Neural progenitor cell (in vitro differentiated cells): ENCODE measurements around the gene NR1H2. TPM values are rescaled to one million over a fixed set of nuclear protein-coding genes. Genes with fewer than 3 reads are reported as not detected.

ENCODE experiments used
- DNase-seq: peaks from one replicate; pipeline ENCODE4 v3.0.0-alpha.2; 2016; ENCODE audit warnings: low spot score
- H2AFZ ChIP-seq: fragments of 200-600 bp; sonication (generic); replicated peaks from 2 replicates; pipeline ENCODE4 v1.6.1; 2016; ENCODE audit warnings: antibody characterized with exemption
- H3F3A ChIP-seq: fragments of 200-600 bp; sonication (generic); 2 replicates; pipeline ENCODE4 v1.6.1; 2016; ENCODE audit warnings: antibody characterized with exemption, low read depth
- H3K27ac ChIP-seq: fragments of 200-600 bp; sonication (generic); 2 replicates; pipeline ENCODE4 v1.5.1; 2016; ENCODE audit warnings: mild to moderate bottlenecking
- H3K27me3 ChIP-seq: fragments of 200-600 bp; sonication (generic); 2 replicates; pipeline ENCODE4 v1.6.1; 2016; ENCODE audit warnings: mild to moderate bottlenecking, moderate library complexity
- H3K36me3 ChIP-seq: fragments of 200-600 bp; sonication (generic); 2 replicates; pipeline ENCODE4 v1.5.1; 2016
- H3K4me1 ChIP-seq: fragments of 200-600 bp; sonication (generic); 2 replicates; pipeline ENCODE4 v1.6.1; 2016; ENCODE audit warnings: mixed run types
- H3K4me2 ChIP-seq: fragments of 200-600 bp; sonication (generic); 2 replicates; pipeline ENCODE4 v1.6.1; 2016
- H3K4me3 ChIP-seq: fragments of 200-600 bp; sonication (generic); 2 replicates; pipeline ENCODE4 v1.5.1; 2016
- H3K79me2 ChIP-seq: fragments of 200-600 bp; sonication (generic); 2 replicates; pipeline ENCODE4 v1.6.1; 2016; ENCODE audit warnings: low read depth
- H3K9ac ChIP-seq: fragments of 200-600 bp; sonication (generic); 2 replicates; pipeline ENCODE4 v1.6.1; 2016
- H3K9me3 ChIP-seq: fragments of 200-600 bp; sonication (generic); 2 replicates; pipeline ENCODE4 v1.5.1; 2016; ENCODE audit warnings: low read depth
- H4K20me1 ChIP-seq: fragments of 200-600 bp; sonication (generic); 2 replicates; pipeline ENCODE4 v1.6.1; 2016; ENCODE audit warnings: low read depth
- H3K27ac Mint-ChIP-seq: 3 replicates; pipeline ENCODE4 v1.8.0; 2021; ENCODE audit warnings: mixed read lengths
- H3K27me3 Mint-ChIP-seq: 2 replicates; pipeline ENCODE4 v1.8.0; 2022; ENCODE audit warnings: low read depth, mild to moderate bottlenecking, inconsistent platforms, moderate library complexity, mixed read lengths; ENCODE audit not compliant: insufficient read depth
- H3K36me3 Mint-ChIP-seq: 3 replicates; pipeline ENCODE4 v1.8.0; 2021; ENCODE audit warnings: mixed read lengths
- H3K4me1 Mint-ChIP-seq: 3 replicates; pipeline ENCODE4 v1.8.0; 2021; ENCODE audit warnings: mixed read lengths
- H3K4me3 Mint-ChIP-seq: 3 replicates; pipeline ENCODE4 v1.8.0; 2021; ENCODE audit warnings: mild to moderate bottlenecking, moderate library complexity, mixed read lengths
- H3K9me3 Mint-ChIP-seq: 3 replicates; pipeline ENCODE4 v1.8.0; 2020; ENCODE audit warnings: mixed read lengths
- CTCF ChIP-seq: fragments of 200-600 bp; sonication (generic); IDR thresholded peaks from 2 replicates; pipeline ENCODE4 v1.5.1; 2017; ENCODE audit warnings: antibody characterized with exemption, mild to moderate bottlenecking
- EZH2 ChIP-seq: fragments of 200-600 bp; sonication (generic); IDR thresholded peaks from 2 replicates; pipeline ENCODE4 v1.6.1; 2017; ENCODE audit warnings: antibody characterized with exemption, mild to moderate bottlenecking, moderate library complexity
- EZH2phosphoT487 ChIP-seq: fragments of 200-600 bp; sonication (generic); IDR thresholded peaks from 2 replicates; pipeline ENCODE4 v1.6.1; 2017; ENCODE audit warnings: antibody characterized with exemption
- total RNA-seq: library from RNA; depleted of rRNA; stranded (reverse); fragments of >200 nt; gene quantifications from 2 replicates; pipeline ENCODE4 v1.2.3, GENCODE V29; 2015; ENCODE audit warnings: low replicate concordance

NR1H2 gene
- total RNA-seq, 1 donor from 2014 or later: 25.4 TPM

- Mint-ChIP-seq H3K4me1 (peaks cover 4% of the 10 kb centered on the region), H3K27me3 (peaks cover 4% of the 10 kb centered on the region), H3K27ac (no peak overlapping the region), H3K4me3 (no peak overlapping the region), H3K36me3 (peaks cover 9% of the 10 kb centered on the region), H3K9me3 (peaks cover 2% of the 10 kb centered on the region)
- peaks cover 3% of the 10 kb centered on the region for H3K4me1 ChIP-seq
- no peak for DNase-seq
- H3K27ac ChIP-seq: no peak overlapping the region
- H2AFZ ChIP-seq: no peak overlapping the region
- no peaks in the 10 kb centered on the region for H3K27me3 ChIP-seq
- H3K4me2 ChIP-seq: no peak overlapping the region
- TF ChIP-seq EZH2: no peak
- no peak for TF ChIP-seq EZH2phosphoT487
- TF ChIP-seq CTCF: no peak
- no peaks in the 10 kb centered on the region for H3K36me3 ChIP-seq
- H3K4me3 ChIP-seq: no peak overlapping the region
- no peaks in the 10 kb centered on the region for H3F3A ChIP-seq
- H3K9ac ChIP-seq: no peak overlapping the region
- peaks cover 3% of the 10 kb centered on the region for H4K20me1 ChIP-seq
- H3K79me2 ChIP-seq: no peaks in the 10 kb centered on the region
- no peaks in the 10 kb centered on the region for H3K9me3 ChIP-seq
Observed at GRCh38 chr19:50356691-50357177, 19.5 kb upstream of the NR1H2 start.

- H3K4me3 ChIP-seq: no peak overlapping the region
Observed at GRCh38 chr19:50357178-50358100, 18.8 kb upstream of the NR1H2 start.

GRCh38 chr19:50358483-50359327 lies 17.6 kb upstream of the NR1H2 start:
- peaks cover 9% of the 10 kb centered on the region for H3K36me3 Mint-ChIP-seq
- H3K4me3 Mint-ChIP-seq: no peak overlapping the region
- H3K27ac ChIP-seq: no peak overlapping the region
- H2AFZ ChIP-seq: no peak overlapping the region
- H3K9me3 Mint-ChIP-seq: peaks cover 2% of the 10 kb centered on the region
- no peak overlapping the region for H3K27ac Mint-ChIP-seq
- H3K9ac ChIP-seq: no peak overlapping the region
- H3K27me3 ChIP-seq: no peaks in the 10 kb centered on the region
- peaks cover 9% of the 10 kb centered on the region for H3K4me1 Mint-ChIP-seq
- DNase-seq: no peak
- H3K4me1 ChIP-seq: peaks cover 3% of the 10 kb centered on the region
- no peak overlapping the region for H3K4me3 ChIP-seq
- no peak overlapping the region for H3K4me2 ChIP-seq
- peaks cover 4% of the 10 kb centered on the region for H3K27me3 Mint-ChIP-seq
- H3K36me3 ChIP-seq: no peaks in the 10 kb centered on the region
- TF ChIP-seq CTCF (no peak), EZH2 (no peak), EZH2phosphoT487 (no peak)
- H3K9me3 ChIP-seq: no peaks in the 10 kb centered on the region
- H3F3A ChIP-seq: no peaks in the 10 kb centered on the region
- no peaks in the 10 kb centered on the region for H3K79me2 ChIP-seq
- peaks cover 3% of the 10 kb centered on the region for H4K20me1 ChIP-seq

More at GRCh38 chr19:50357178-50358100, 18.8 kb upstream of the NR1H2 start:
- peaks cover 2% of the 10 kb centered on the region for H3K9me3 Mint-ChIP-seq
- no peaks in the 10 kb centered on the region for H3F3A ChIP-seq
- peak; percentile 76 for DNase-seq
- H3K4me1 Mint-ChIP-seq: peaks cover 7% of the 10 kb centered on the region
- no peak overlapping the region for H3K27ac ChIP-seq
- H3K9me3 ChIP-seq: no peaks in the 10 kb centered on the region
- H2AFZ ChIP-seq: peak overlapping the region; percentile 77
- H3K27ac Mint-ChIP-seq: no peak overlapping the region
- no peaks in the 10 kb centered on the region for H3K36me3 ChIP-seq
- H3K27me3 ChIP-seq: no peaks in the 10 kb centered on the region
- H3K36me3 Mint-ChIP-seq: peaks cover 9% of the 10 kb centered on the region
- H3K9ac ChIP-seq: no peak overlapping the region
- no peak overlapping the region for H3K4me3 Mint-ChIP-seq
- peaks cover 3% of the 10 kb centered on the region for H3K4me1 ChIP-seq
- peaks cover 3% of the 10 kb centered on the region for H4K20me1 ChIP-seq
- no peak overlapping the region for H3K4me2 ChIP-seq
- H3K27me3 Mint-ChIP-seq: peaks cover 4% of the 10 kb centered on the region
- H3K79me2 ChIP-seq: no peaks in the 10 kb centered on the region
- TF ChIP-seq EZH2phosphoT487 (no peak), CTCF (peak; percentile 81), EZH2 (no peak)
